Urinary bladder (tissue), 4 donors: ENCODE measurements around the gene LZIC. TPM values are rescaled to one million over a fixed set of nuclear protein-coding genes. Genes with fewer than 3 reads are reported as not detected.

Source experiments
- DNase-seq: peaks from one replicate; pipeline ENCODE4 v3.0.0-alpha.2; 2015; ENCODE audit errors: extremely low spot score
- H3K27ac ChIP-seq: one replicate; pipeline ENCODE4 v1.5.1; 2013; ENCODE audit warnings: low read depth, mild to moderate bottlenecking, moderate library complexity
- H3K36me3 ChIP-seq: one replicate; pipeline ENCODE4 v1.6.1; 2013; ENCODE audit warnings: mild to moderate bottlenecking, moderate library complexity; ENCODE audit not compliant: insufficient read depth
- H3K4me1 ChIP-seq: one replicate; pipeline ENCODE4 v1.6.1; 2013; ENCODE audit warnings: mild to moderate bottlenecking, moderate library complexity; ENCODE audit not compliant: insufficient read depth
- H3K4me3 ChIP-seq: one replicate; pipeline ENCODE4 v1.5.1; 2013; ENCODE audit warnings: low read depth, low read length
- WGBS: extraction: QIAGEN DNeasy Blood & Tissue Kit; methylation state at CpG from one replicate; pipeline ENCODE4 v1.1.7; 2013; 5-methylcytosine and 5-hydroxymethylcytosine counted together
- polyA plus RNA-seq: library from polyadenylated mRNA; stranded (reverse); fragments of 200-250 nt; gene quantifications from one replicate; pipeline ENCODE4 v1.2.3, GENCODE V29; 2013
- total RNA-seq: library from RNA; depleted of rRNA; stranded (reverse); fragments of >200 nt; gene quantifications from one replicate; pipeline ENCODE4 v1.2.3, GENCODE V29; 2014
- donor health status: healthy with polysubstance abuse.
- donor health status: healthy.

Gene LZIC
- total and polyA plus RNA-seq, 2 donors: 25.2 to 67.1 TPM

DNA sequence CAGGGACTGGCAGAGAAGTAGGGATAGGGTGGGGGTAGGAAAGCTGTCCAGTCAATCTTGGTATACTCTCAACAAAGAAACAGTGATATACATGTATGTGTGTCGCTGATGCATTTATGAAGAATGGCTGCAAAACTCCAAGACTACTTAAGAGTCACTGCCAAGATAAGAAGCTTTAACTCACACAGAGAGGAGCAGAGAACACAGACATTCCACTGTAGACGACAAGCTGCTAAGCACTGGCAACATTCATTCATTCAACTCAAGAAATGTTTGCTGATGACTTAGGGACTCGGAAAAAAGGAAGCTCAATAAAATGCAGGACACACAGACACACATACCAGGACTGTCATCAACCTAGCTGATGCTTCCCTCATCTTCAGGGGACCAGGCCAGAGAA is 38.6 kb downstream of the LZIC start:
- Histone ChIP-seq H3K36me3 (no peaks in the 10 kb centered on the region), H3K27ac (no peak overlapping the region), H3K4me3 (no peak overlapping the region), H3K4me1 (no peaks in the 10 kb centered on the region)
- 65% methylated on average over 3 of the region's 3 CpGs for WGBS
- DNase-seq: no peak

DNA sequence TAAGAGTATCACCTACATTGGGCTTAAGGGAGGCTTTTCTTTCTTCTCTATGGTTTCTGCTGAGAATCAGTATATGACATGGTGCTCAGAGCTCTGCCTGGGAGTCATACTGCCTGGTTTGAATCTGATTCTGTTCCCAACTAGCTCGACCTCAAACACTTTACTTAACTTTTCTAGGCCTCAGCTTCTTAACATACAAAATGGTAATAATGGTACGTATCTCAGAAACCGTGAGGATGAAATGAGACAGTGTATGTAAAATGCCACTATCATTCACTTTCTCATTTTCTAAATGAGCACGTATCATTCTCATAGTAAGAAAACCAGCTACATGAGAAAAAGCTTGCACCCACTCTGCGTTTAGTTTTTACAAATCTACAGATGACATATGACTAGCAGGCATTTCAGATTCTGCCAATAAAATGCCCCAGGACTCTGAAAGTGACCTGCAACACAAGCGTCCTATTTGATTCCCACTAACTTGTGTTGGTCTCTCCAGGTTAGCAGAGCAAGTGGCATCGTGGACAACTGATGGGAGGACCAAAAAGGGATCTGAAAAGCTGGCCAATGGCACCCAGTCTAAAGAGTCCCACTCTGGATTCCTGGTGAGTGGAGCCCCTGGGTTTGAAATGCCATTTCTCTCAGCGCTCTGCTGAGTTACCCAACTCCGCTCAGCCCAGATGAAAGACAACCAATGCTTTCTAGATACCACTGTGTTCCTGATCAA is 39.2 kb downstream of the LZIC start:
- H3K4me3 ChIP-seq: no peak overlapping the region
- 91% methylated on average over 9 of the region's 9 CpGs for WGBS
- no peak overlapping the region for H3K27ac ChIP-seq
- H3K4me1 ChIP-seq: no peaks in the 10 kb centered on the region
- DNase-seq: no peak
- H3K36me3 ChIP-seq: no peaks in the 10 kb centered on the region

DNA sequence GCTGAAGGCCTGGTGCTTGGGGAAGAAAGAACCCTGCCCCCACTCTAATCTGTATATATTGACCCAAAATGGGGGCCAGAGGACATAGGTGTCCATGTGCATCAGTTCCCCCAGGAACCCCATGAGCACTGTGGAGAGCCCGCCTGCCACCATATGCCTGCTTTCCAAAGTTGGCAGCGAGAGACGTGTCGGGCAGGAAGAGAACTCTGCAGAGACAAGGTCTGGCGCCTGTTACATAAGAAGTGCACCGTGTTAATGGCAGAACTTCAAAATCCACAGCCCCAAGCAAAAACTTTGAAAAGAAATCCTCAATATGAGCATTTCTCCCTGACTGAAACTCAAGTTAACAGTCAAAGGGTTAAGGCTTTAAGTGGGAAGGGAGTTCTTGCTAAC is 41.1 kb downstream of the LZIC start:
- H3K27ac ChIP-seq: no peak overlapping the region
- H3K4me3 ChIP-seq: no peak overlapping the region
- no peaks in the 10 kb centered on the region for H3K36me3 ChIP-seq
- 83% methylated on average over 6 of the region's 6 CpGs for WGBS
- no peaks in the 10 kb centered on the region for H3K4me1 ChIP-seq
- DNase-seq: no peak

DNA sequence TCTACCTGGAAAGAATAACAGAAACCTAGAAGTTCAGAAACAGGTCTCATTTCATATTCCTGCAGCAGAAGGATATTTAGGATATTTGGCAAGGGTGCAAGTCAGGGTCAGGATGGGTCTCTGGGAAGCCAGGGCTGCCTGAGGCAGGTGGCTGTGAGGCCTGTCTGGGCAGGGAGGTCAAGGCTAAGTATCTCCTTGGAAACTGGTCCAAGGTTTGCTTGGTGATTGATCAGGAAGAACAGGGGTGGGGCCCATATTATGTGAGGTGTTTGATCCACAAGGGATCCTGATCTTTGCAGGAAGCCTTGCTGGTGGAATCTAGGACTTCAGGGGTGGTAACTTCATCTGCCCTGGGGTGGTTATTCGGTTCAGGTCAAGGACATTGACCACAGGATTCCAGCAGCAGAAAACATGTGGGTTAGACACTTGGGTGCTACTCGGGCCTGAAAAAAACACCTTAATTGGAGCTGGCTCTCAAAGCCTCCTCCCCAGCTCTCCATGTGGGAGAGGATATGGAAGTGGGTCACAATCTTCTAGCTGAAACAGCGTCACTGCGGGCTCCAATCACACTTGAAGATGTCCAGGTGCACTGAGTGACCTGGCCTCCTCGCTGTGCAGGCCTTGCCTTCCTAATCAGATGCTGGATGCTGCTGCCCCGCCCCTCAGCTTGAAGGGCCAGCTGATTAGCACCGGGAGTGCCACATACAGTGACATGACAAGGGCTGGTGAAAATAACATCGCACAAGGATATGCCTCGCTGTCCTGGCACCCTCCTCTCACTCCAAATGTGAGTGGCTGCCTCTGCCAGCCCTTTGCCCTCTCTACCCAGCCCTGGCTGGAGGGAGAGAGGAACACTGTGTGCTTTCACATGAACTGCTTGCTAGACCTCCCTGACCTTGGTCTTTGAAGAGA is 41.8 kb downstream of the LZIC start:
- H3K27ac ChIP-seq: no peak overlapping the region
- no peaks in the 10 kb centered on the region for H3K4me1 ChIP-seq
- no peaks in the 10 kb centered on the region for H3K36me3 ChIP-seq
- 79% methylated on average over 9 of the region's 9 CpGs for WGBS
- no peak overlapping the region for H3K4me3 ChIP-seq
- no peak for DNase-seq

DNA sequence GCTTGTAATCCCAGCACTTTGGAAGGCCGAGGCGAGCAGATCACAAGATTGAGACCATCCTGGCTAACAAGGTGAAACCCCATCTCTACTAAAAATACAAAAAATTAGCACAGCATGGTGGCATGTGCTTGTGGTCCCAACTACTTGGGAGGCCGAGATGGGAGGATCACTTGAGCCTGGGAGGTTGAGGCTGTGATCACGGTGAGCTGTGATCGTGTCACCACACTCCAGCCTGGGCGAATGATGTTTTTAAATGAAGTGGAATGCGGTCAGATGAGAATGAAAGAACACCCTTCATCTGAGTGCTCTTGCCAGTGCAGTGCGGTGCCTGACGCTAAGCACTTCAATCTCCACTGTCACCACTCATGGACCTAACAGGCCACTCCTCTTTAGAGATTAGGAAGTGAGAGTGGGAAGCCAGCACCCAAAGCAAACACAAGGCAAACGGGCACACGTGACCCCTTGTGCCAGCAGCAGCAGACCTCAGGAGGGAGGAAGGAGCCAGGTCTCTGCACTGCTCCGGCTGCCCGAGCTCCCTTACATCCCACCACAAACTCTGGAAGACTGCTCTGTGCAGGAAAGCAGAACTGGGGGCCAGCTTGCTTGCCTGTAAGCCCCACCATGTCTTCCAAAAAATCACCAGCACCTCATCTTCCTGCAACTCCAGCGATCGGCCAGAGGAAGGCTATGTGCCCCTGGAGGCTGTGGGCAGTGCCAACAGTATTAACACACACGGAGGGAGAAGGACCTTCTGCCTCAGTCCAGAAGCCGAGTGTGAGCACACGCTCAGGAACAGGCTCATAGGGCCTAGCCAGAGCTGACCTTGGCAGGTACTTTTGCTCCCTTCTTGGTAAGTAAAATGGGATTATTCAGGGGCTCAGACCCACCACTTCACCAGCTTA is 42.8 kb downstream of the LZIC start:
- H3K4me3 ChIP-seq: no peak overlapping the region
- H3K4me1 ChIP-seq: no peaks in the 10 kb centered on the region
- H3K36me3 ChIP-seq: no peaks in the 10 kb centered on the region
- 71% methylated on average over 18 of the region's 18 CpGs for WGBS
- no peak for DNase-seq
- H3K27ac ChIP-seq: no peak overlapping the region

DNA sequence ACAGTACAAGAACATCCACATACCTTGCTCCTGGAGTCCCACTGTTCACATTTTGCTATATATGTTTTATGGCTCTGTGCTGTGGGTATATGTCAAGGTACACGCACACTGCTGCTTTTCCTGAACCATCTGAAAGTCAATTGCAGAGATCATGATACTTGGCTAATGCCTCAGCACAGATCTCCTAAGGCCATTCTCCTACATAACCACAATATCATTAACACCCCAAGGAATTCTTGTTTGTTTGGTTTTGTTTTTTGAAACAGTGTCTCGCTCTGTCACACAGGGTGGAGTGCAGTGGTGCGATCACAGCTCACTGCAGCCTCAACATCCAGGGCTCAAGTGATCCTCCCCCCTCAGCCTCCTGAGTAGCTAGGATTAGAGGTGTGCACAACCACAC is 49.1 kb downstream of the LZIC start:
- DNase-seq: no peak
- peaks cover 4% of the 10 kb centered on the region for H3K4me1 ChIP-seq
- no peaks in the 10 kb centered on the region for H3K36me3 ChIP-seq
- no peak overlapping the region for H3K4me3 ChIP-seq
- 93% methylated on average over 3 of the region's 3 CpGs for WGBS
- no peak overlapping the region for H3K27ac ChIP-seq

DNA sequence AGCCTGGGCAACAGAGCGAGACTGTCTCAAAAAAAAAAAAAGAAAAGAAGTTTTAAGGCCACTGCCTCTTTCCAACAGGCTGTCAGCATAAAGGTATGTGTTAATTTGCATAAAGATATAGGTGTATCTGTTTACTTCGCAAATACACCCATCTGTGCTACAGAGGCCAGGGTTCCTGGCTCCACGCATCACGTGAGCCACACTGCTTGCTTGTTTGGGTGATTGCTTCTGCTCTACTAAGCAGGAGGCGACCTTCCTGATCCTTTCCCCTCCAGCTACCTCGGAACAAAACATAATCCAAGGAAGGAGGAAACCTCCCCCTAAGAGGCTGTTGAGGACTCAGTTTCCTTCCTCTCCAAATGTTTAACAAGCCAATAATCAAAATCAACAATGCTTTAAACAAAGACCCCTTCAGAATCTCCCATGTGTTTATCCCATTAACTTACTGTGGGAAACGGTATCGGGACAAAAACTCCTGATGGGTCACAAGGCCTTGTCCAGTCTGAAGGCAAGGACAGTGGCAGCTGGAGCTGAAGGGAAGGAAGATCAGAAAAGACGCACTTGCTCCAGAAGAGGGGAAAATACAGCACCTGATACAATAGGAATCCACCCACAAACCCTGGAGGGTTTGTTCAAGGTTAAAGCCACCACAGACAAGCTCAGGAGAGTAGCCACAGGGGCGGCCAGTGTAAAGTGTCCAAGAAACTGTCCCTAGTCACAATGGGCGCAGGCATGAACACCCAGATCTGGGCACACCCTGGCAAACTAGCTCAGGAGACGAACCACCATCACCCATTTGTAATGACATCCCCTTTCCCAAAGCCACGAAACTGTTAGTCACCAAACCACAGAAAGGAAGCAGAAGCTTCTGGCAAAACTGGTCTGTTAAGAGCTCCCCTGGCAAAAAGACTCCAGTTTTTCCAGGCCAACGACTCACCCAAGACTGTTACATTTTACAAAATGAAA is 50.3 kb downstream of the LZIC start:
- H3K4me3 ChIP-seq: no peak overlapping the region
- H3K27ac ChIP-seq: peak overlapping the region; percentile 70
- 73% methylated on average over 14 of the region's 14 CpGs for WGBS
- no peaks in the 10 kb centered on the region for H3K36me3 ChIP-seq
- DNase-seq: no peak
- H3K4me1 ChIP-seq: peaks cover 4% of the 10 kb centered on the region

DNA sequence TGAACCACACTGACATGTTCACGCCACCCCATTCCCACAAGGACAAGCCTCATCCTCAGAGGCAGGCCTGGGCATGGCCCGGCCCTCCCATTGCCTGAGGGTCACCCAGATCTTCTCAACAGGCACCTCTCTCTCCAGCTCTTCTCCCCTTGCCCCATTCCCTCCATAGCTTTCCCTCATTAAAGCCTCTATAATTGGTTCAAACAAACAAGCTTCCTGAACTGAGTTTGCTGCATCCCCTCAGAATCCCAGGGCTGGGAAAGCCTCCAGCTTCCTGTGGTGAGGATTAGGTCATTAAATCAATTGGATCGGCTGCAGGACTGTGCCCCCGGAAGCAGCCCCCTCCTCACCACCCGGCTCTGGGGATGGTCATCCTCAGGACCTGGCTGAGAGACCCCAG is 52.0 kb downstream of the LZIC start:
- Histone ChIP-seq H3K4me3 (no peak overlapping the region), H3K27ac (peak overlapping the region; percentile 15), H3K36me3 (no peaks in the 10 kb centered on the region), H3K4me1 (peaks cover 4% of the 10 kb centered on the region)
- no peak for DNase-seq
- 52% methylated on average over 5 of the region's 5 CpGs for WGBS

DNA sequence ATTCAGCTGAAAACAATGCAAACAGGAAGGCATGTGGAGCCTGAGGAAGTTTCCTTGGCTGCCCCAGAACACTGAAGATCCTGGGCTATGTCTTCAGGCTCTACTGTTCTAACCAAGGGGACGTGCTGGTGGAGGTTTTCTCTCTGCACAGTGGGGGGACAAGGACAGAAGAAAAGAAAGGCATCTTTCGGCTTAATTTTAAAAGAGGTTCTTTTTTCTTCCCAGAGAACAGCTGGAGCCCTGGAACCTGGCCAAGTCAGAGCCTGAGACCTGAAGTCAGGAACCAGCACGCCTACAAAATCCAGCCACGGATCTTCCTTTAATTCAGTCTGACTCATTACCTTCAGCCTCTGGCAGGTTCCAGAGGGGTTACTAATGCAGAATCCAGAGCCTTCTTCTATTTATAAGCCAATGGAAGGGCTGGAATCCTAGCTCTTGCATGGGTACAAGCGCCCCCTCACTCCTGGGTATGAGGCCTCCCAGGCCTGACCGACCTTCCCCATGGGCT is 52.9 kb downstream of the LZIC start:
- H3K4me3 ChIP-seq: no peak overlapping the region
- no peak overlapping the region for H3K27ac ChIP-seq

DNA sequence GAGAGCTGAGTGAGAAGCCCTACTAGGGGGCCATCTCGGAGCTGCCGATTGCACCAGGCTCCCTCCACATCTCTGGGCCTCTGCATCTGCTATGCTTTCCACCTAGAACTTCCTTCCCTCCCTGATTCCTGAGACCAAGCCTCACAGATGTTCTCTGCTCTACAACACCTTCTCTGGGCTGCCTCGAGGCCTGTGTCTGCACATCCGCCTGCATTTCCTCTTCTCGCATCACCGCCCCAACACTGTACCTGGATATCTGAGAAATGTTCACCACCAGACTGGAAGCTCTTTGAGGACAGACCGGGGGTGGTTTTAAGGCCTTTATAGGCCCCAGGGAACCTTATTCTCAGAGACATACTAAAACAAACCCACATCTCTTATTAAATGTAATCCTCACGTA is 53.8 kb downstream of the LZIC start:
- Histone ChIP-seq H3K4me3 (no peak overlapping the region), H3K36me3 (no peaks in the 10 kb centered on the region), H3K27ac (no peak overlapping the region), H3K4me1 (peaks cover 4% of the 10 kb centered on the region)
- WGBS: 88% methylated on average over 8 of the region's 8 CpGs
- no peak for DNase-seq

More for the DNA sequence above, 52.9 kb downstream of the LZIC start:
- H3K4me1 ChIP-seq: peaks cover 4% of the 10 kb centered on the region
- WGBS: 31% methylated on average over 6 of the region's 6 CpGs
- DNase-seq: no peak
- H3K36me3 ChIP-seq: no peaks in the 10 kb centered on the region

DNA sequence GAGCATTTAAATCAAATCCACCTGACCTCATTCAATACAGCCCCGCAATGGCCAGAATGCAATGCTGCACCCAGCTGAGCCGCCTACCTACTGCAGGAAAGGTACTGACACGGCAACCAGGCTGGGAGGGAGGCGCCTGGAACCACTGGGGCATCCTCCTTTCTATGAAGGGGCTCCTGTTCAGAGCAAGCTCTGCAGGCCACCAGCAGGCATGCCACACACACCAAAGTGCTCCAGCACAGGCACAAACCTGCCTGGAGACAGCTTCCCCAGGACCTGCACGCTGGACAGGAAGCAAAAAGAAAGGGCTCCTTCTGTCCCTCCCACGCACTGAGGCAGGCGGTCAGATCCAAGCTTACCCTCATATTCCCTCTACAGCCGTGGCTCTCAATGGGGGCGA is 54.3 kb downstream of the LZIC start:
- 90% methylated on average over 9 of the region's 9 CpGs for WGBS
- no peaks in the 10 kb centered on the region for H3K36me3 ChIP-seq
- no peak overlapping the region for H3K4me3 ChIP-seq
- no peak for DNase-seq
- no peak overlapping the region for H3K27ac ChIP-seq
- H3K4me1 ChIP-seq: peaks cover 4% of the 10 kb centered on the region

DNA sequence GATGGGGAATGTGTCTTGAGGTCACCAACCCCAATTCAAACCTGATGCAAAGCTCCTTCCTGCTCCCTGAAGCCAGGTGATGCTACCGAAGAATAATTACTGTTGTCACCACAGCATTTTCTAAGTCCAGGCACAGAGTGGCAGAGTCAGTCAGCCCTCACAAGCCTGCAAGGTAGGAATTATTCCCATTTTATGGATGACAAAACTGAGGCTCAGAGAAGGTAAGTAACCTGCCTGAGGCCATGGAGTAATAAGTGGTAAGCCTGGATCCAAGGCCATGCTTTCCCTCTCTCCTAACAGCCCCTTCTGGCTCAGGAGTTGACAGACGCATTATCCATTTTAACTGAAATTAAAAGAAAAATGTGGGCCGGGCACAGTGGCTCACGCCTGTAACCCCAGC is 56.1 kb downstream of the LZIC start:
- no peak overlapping the region for H3K4me3 ChIP-seq
- no peaks in the 10 kb centered on the region for H3K36me3 ChIP-seq
- H3K27ac ChIP-seq: no peak overlapping the region
- H3K4me1 ChIP-seq: peaks cover 4% of the 10 kb centered on the region
- DNase-seq: no peak
- 96% methylated on average over 4 of the region's 4 CpGs for WGBS
